Trophoblast cell (in vitro differentiated cells and primary cell): ENCODE measurements around the gene TPX2.

Experiments used
- DNase-seq, 2 donors: peaks; one replicate each; pipeline ENCODE4 v3.0.0-alpha.2; 2016
- H2AFZ ChIP-seq: 2 replicates; pipeline ENCODE4 v1.6.1; 2013; ENCODE audit warnings: low read length, moderate library complexity, mild to moderate bottlenecking; ENCODE audit not compliant: insufficient read depth, poor library complexity
- H2AK5ac ChIP-seq: 2 replicates; pipeline ENCODE4 v1.6.1; 2013; ENCODE audit warnings: mild to moderate bottlenecking, low read length
- H2BK120ac ChIP-seq: 2 replicates; pipeline ENCODE4 v1.6.1; 2013; ENCODE audit warnings: low read length, mild to moderate bottlenecking, moderate library complexity; ENCODE audit not compliant: insufficient read depth, poor library complexity
- H2BK12ac ChIP-seq: 2 replicates; pipeline ENCODE4 v1.6.1; 2013; ENCODE audit warnings: mild to moderate bottlenecking, low read length, moderate library complexity
- H2BK5ac ChIP-seq: 2 replicates; pipeline ENCODE4 v1.6.1; 2013; ENCODE audit warnings: low read length, low read depth, moderate library complexity, mild to moderate bottlenecking; ENCODE audit not compliant: poor library complexity
- H3K14ac ChIP-seq: 2 replicates; pipeline ENCODE4 v1.6.1; 2013; ENCODE audit warnings: mild to moderate bottlenecking, low read length
- H3K18ac ChIP-seq: 2 replicates; pipeline ENCODE4 v1.6.1; 2013; ENCODE audit warnings: mild to moderate bottlenecking, low read length
- H3K23ac ChIP-seq: 2 replicates; pipeline ENCODE4 v1.6.1; 2013; ENCODE audit warnings: low read length
- H3K27ac ChIP-seq: 2 replicates; pipeline ENCODE4 v1.5.1; 2013; ENCODE audit warnings: low read depth, mild to moderate bottlenecking, inconsistent platforms, low read length, moderate library complexity
- H3K27me3 ChIP-seq: 2 replicates; pipeline ENCODE4 v1.6.1; 2013; ENCODE audit warnings: inconsistent platforms, mild to moderate bottlenecking, low read length, moderate library complexity; ENCODE audit not compliant: insufficient read depth
- H3K36me3 ChIP-seq, 2 experiments: 1 replicate in 1 of 2; 2 replicates in 1 of 2; pipeline ENCODE4 v1.6.1; 2013; ENCODE audit warnings: low read length in 2 of 2, mild to moderate bottlenecking in 2 of 2, moderate library complexity in 1 of 2; ENCODE audit not compliant: insufficient read depth in 2 of 2, control insufficient read depth in 1 of 2
- H3K4ac ChIP-seq: 2 replicates; pipeline ENCODE4 v1.6.1; 2013; ENCODE audit warnings: low read depth, mild to moderate bottlenecking, low read length, moderate library complexity
- H3K4me1 ChIP-seq, 2 experiments: 1 replicate in 1 of 2; 2 replicates in 1 of 2; pipeline ENCODE4 v1.6.1; 2013; ENCODE audit warnings: low read length in 2 of 2, mild to moderate bottlenecking in 2 of 2, moderate library complexity in 1 of 2; ENCODE audit not compliant: insufficient read depth in 2 of 2, control insufficient read depth in 1 of 2
- H3K4me2 ChIP-seq: 2 replicates; pipeline ENCODE4 v1.6.1; 2013; ENCODE audit warnings: inconsistent platforms, mild to moderate bottlenecking, low read length, moderate library complexity
- H3K4me3 ChIP-seq: 2 replicates; pipeline ENCODE4 v1.5.1; 2013; ENCODE audit warnings: mild to moderate bottlenecking, low read depth, low read length, inconsistent platforms
- H3K79me1 ChIP-seq: one replicate; pipeline ENCODE4 v1.6.1; 2013; ENCODE audit warnings: low read length
- H3K79me2 ChIP-seq: 2 replicates; pipeline ENCODE4 v1.6.1; 2013; ENCODE audit warnings: low read length, mild to moderate bottlenecking; ENCODE audit not compliant: control insufficient read depth, insufficient read depth, poor library complexity
- H3K9ac ChIP-seq: 2 replicates; pipeline ENCODE4 v1.6.1; 2013; ENCODE audit warnings: mild to moderate bottlenecking, low read length
- H3K9me3 ChIP-seq: 2 replicates; pipeline ENCODE4 v1.6.1; 2013; ENCODE audit warnings: low read depth, mild to moderate bottlenecking, control low read depth, inconsistent platforms, low read length; ENCODE audit not compliant: insufficient read depth
- H4K12ac ChIP-seq: 2 replicates; pipeline ENCODE4 v1.6.1; 2013; ENCODE audit warnings: low read depth, mild to moderate bottlenecking, low read length, moderate library complexity
- H4K8ac ChIP-seq: 2 replicates; pipeline ENCODE4 v1.6.1; 2013; ENCODE audit warnings: low read depth, mild to moderate bottlenecking, low read length, moderate library complexity
- H4K91ac ChIP-seq: one replicate; pipeline ENCODE4 v1.6.1; 2013; ENCODE audit warnings: low read depth, mild to moderate bottlenecking, low read length, moderate library complexity
- WGBS: extraction: QIAGEN DNeasy Blood & Tissue Kit; methylation state at CpG from one replicate; pipeline ENCODE4 v1.1.7; 2013; ENCODE audit warnings: missing lambda C conversion rate; ENCODE audit not compliant: insufficient read length, insufficient coverage; ENCODE audit errors: extremely low coverage; 5-methylcytosine and 5-hydroxymethylcytosine counted together

Gene TPX2

DNA sequence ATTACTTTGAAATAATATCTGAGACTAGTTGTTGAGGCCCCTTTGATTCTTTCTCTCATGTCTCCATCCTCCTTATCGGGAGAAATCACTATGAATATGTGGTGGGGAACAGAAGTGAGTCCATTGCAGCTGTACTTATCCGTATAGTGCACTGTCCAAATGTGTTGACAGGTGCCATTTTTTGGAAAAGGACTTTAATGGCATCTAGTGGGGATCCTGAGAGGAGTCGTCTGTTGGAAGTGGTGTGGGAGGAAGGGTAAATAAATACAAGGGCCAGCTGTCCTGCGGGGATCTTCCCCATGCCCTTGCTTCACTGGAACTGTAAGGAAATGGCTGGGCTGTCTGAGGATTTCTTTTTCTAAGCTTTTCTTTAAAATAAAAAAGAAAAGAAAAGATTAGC, 19.4 kb downstream of the TPX2 start:
- Histone ChIP-seq H3K79me2 (no peaks in the 10 kb centered on the region), H3K4me3 (no peak overlapping the region), H3K18ac (no peak overlapping the region), H3K36me3 (peaks cover 15 to 17% of the 10 kb centered on the region in 2 experiments), H4K91ac (no peak overlapping the region), H3K14ac (no peak overlapping the region), H3K4me2 (no peak overlapping the region), H2BK120ac (no peak overlapping the region), H3K79me1 (no peaks in the 10 kb centered on the region), H4K12ac (no peak overlapping the region), H2BK5ac (no peak overlapping the region), H3K27ac (no peak overlapping the region), H3K27me3 (no peaks in the 10 kb centered on the region), H2AK5ac (no peak overlapping the region), H3K23ac (no peak overlapping the region), H3K4me1 (no peaks in the 10 kb centered on the region), H2AFZ (no peak overlapping the region), H4K8ac (no peak overlapping the region), H3K9ac (no peak overlapping the region), H3K4ac (no peak overlapping the region), H2BK12ac (no peak overlapping the region), H3K9me3 (no peaks in the 10 kb centered on the region)
- WGBS: no CpG with 5 or more reads among the region's 4 CpGs
- DNase-seq: no peak

DNA sequence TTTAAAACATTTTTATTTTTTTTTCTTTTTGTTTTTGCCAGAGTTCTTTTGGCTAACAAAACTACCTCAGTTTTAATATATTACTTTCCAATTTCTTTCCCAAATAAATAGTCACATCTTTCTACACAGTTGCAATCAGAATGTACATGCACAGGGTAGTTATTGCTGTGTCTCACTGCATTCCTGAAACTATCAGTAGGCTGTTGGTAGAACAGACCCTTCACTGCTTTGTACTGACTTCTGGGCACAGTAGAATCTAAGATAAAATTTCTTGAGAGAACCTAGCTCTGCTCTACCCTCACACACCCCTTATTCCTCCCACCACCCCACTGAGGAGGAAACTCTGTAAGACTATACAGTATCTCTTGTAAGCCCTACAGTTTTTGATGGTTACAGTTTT, 19.9 kb downstream of the TPX2 start:
- H2BK120ac ChIP-seq: no peak overlapping the region
- H3K79me2 ChIP-seq: no peaks in the 10 kb centered on the region
- H3K4me1 ChIP-seq: no peaks in the 10 kb centered on the region

DNA sequence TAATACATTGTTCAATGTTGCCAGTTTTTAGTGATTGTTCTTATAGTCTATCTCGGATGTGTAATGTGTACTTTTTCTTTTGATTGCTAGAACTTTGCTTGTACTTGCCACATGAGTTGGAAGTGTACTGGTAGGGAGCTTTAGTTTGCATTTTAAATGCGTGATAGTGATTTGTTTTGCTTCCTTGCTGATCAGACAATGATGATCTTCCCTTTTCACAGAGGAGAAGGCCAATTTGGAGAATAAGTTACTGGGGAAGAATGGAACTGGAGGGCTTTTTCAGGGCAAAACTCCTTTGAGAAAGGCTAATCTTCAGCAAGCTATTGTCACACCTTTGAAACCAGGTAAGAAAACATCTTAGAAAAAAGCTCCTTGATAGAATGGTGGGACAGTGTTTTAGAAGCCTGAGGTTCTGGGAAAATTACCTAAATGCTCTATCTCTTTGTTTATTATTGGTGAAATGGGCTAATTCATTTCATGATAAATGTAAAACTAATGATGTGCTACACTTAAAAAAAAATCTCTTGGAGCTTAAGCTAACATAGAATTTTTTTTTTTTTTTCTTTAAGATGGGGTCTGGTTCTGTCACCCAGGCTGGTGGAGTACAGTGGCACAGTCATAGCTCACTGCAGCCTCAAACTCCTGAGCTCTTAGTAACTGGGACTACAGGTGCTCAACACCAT, 20.9 kb downstream of the TPX2 start:
- Histone ChIP-seq H4K91ac (no peak overlapping the region), H3K18ac (no peak overlapping the region), H3K4ac (no peak overlapping the region), H2BK5ac (no peak overlapping the region), H4K8ac (no peak overlapping the region), H3K36me3 (peaks cover 14 to 22% of the 10 kb centered on the region in 2 experiments), H3K27ac (no peak overlapping the region), H3K4me3 (no peak overlapping the region), H2BK120ac (no peak overlapping the region), H2AFZ (no peak overlapping the region), H4K12ac (no peak overlapping the region), H3K23ac (no peak overlapping the region), H3K14ac (no peak overlapping the region), H3K4me2 (no peak overlapping the region), H3K9me3 (no peaks in the 10 kb centered on the region), H3K79me2 (no peaks in the 10 kb centered on the region), H2AK5ac (no peak overlapping the region), H3K27me3 (no peaks in the 10 kb centered on the region), H3K79me1 (no peaks in the 10 kb centered on the region), H3K4me1 (no peaks in the 10 kb centered on the region), H3K9ac (no peak overlapping the region), H2BK12ac (no peak overlapping the region)
- no peak for DNase-seq
- no CpG with 5 or more reads among the region's 2 CpGs for WGBS

More for the DNA sequence above, 19.9 kb downstream of the TPX2 start:
- H3K18ac ChIP-seq: no peak overlapping the region
- H2BK12ac ChIP-seq: no peak overlapping the region
- H3K27me3 ChIP-seq: no peaks in the 10 kb centered on the region
- no peak overlapping the region for H2BK5ac ChIP-seq
- H3K9ac ChIP-seq: no peak overlapping the region
- no peak overlapping the region for H3K27ac ChIP-seq
- no peaks in the 10 kb centered on the region for H3K79me1 ChIP-seq
- no peaks in the 10 kb centered on the region for H3K9me3 ChIP-seq
- no peak overlapping the region for H3K23ac ChIP-seq
- H3K4me3 ChIP-seq: no peak overlapping the region
- H4K12ac ChIP-seq: no peak overlapping the region
- no peak overlapping the region for H3K14ac ChIP-seq
- no peak overlapping the region for H4K8ac ChIP-seq
- H3K4ac ChIP-seq: no peak overlapping the region
- peaks cover 14 to 17% of the 10 kb centered on the region in 2 experiments for H3K36me3 ChIP-seq
- H2AFZ ChIP-seq: no peak overlapping the region
- DNase-seq: no peak
- H2AK5ac ChIP-seq: no peak overlapping the region
- H3K4me2 ChIP-seq: no peak overlapping the region
- H4K91ac ChIP-seq: no peak overlapping the region

DNA sequence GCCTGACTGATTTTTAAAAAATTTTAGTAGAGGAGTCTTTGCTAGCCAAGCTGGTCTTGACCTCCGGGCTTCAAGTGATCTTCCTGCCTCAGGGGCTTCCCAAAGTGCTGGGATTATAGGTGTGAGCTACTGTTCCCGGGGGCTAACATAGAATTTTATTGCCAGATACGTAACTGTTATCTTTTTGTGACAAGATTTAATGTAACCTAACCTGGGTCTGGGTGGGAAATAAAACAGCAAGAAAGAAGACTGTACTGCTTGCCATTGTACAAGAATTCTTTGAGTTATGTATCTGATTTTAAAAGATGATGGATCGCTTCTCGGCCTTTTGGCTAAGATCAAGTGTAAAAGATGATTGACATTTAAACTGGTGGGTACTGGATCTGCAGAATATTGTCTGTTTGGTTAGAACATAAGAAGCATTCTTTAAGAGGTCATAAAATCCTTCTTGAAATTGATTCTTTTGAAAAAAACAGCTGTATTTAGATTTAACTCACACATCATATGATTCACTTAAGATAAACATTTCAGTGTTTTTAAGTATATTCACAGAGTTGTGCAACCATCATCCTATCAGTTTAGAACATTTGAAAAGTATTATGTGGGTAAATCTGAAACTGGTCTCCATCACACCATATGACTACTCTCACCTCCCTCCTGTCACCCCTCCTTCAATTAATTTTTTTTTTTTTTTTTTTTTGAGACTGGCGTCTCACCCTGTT, 21.6 kb downstream of the TPX2 start:
- Histone ChIP-seq H3K4me2 (no peak overlapping the region), H2BK12ac (no peak overlapping the region), H3K9ac (no peak overlapping the region), H3K36me3 (peaks cover 13 to 25% of the 10 kb centered on the region in 2 experiments), H3K79me2 (no peaks in the 10 kb centered on the region), H3K27me3 (no peaks in the 10 kb centered on the region), H3K9me3 (no peaks in the 10 kb centered on the region), H3K27ac (no peak overlapping the region), H3K18ac (no peak overlapping the region), H3K4me3 (no peak overlapping the region), H2BK5ac (no peak overlapping the region), H2BK120ac (no peak overlapping the region), H2AK5ac (no peak overlapping the region), H3K4ac (no peak overlapping the region), H3K23ac (no peak overlapping the region), H4K12ac (no peak overlapping the region), H3K79me1 (no peaks in the 10 kb centered on the region), H4K91ac (no peak overlapping the region), H2AFZ (no peak overlapping the region), H3K4me1 (no peaks in the 10 kb centered on the region), H3K14ac (no peak overlapping the region), H4K8ac (no peak overlapping the region)
- no CpG with 5 or more reads among the region's 6 CpGs for WGBS
- DNase-seq: no peak
